Stimulated activated effector memory CD8-positive, alpha-beta T cell treated with anti-CD3 and anti-CD28 coated beads, Interleukin-12 subunit alpha, Interleukin-12 subunit beta, amount 100 ng/mL, for 72 hours (primary cell): ENCODE data around the gene GSG1.
"Not testable (repeated sequence)": the region's sequence is repeated elsewhere in the genome, so short reads cannot be mapped to it uniquely, and the experiment has no call there.

Source experiments
- ATAC-seq: fragments of 150-1000 bp; cut with Tn5 transposase; 2 replicates; pipeline ENCODE4 v1.10.0; 2021
- DNase-seq, 2 donors: peaks; one replicate each; pipeline ENCODE4 v3.0.0; 2021 to 2022; ENCODE audit warnings: low spot score in 2 of 2
- H3K27ac Mint-ChIP-seq: one replicate; pipeline ENCODE4 v1.8.0; 2022; ENCODE audit warnings: mild to moderate bottlenecking, mixed read lengths
- H3K36me3 Mint-ChIP-seq: one replicate; pipeline ENCODE4 v1.8.0; 2022; ENCODE audit warnings: mild to moderate bottlenecking, mixed read lengths
- H3K4me1 Mint-ChIP-seq: one replicate; pipeline ENCODE4 v1.8.0; 2022; ENCODE audit warnings: mixed read lengths
- H3K4me3 Mint-ChIP-seq: one replicate; pipeline ENCODE4 v1.8.0; 2022; ENCODE audit warnings: mild to moderate bottlenecking, mixed read lengths
- H3K9me3 Mint-ChIP-seq: one replicate; pipeline ENCODE4 v1.8.0; 2022; ENCODE audit warnings: mixed read lengths

Gene GSG1

GRCh38 chr12:13088496-13088895 lies 15.0 kb downstream of the GSG1 start:
- no peaks in the 10 kb centered on the region for H3K4me1 Mint-ChIP-seq
- no peaks in the 10 kb centered on the region for H3K9me3 Mint-ChIP-seq
- no peak for DNase-seq
- no peaks in the 10 kb centered on the region for H3K36me3 Mint-ChIP-seq
- no peak for ATAC-seq
- no peak overlapping the region for H3K4me3 Mint-ChIP-seq
- no peak overlapping the region for H3K27ac Mint-ChIP-seq

- DNase-seq = no peak
- Mint-ChIP-seq H3K36me3 (no peaks in the 10 kb centered on the region), H3K27ac (no peak overlapping the region), H3K4me3 (no peak overlapping the region), H3K9me3 (no peaks in the 10 kb centered on the region), H3K4me1 (no peaks in the 10 kb centered on the region)
- ATAC-seq = no peak
Observed at GRCh38 chr12:13087766-13088165, 15.7 kb downstream of the GSG1 start.

- H3K4me3 Mint-ChIP-seq = no peak overlapping the region
- H3K36me3 Mint-ChIP-seq = no peaks in the 10 kb centered on the region
- H3K27ac Mint-ChIP-seq = no peak overlapping the region
- DNase-seq (no peak), ATAC-seq (no peak)
- no peaks in the 10 kb centered on the region for H3K9me3 Mint-ChIP-seq
- no peaks in the 10 kb centered on the region for H3K4me1 Mint-ChIP-seq
Observed at GRCh38 chr12:13085968-13086686, 17.3 kb downstream of the GSG1 start.

GRCh38 chr12:13084898-13085640 lies 18.4 kb downstream of the GSG1 start:
- no peaks in the 10 kb centered on the region for H3K9me3 Mint-ChIP-seq
- H3K27ac Mint-ChIP-seq = no peak overlapping the region
- no peak for DNase-seq

GRCh38 chr12:13083638-13084037 lies 19.8 kb downstream of the GSG1 start:
- H3K36me3 Mint-ChIP-seq, H3K27ac Mint-ChIP-seq, H3K9me3 Mint-ChIP-seq, DNase-seq, ATAC-seq, H3K4me3 Mint-ChIP-seq, H3K4me1 Mint-ChIP-seq: not testable (repeated sequence)

More at GRCh38 chr12:13084898-13085640, 18.4 kb downstream of the GSG1 start:
- H3K36me3 Mint-ChIP-seq = no peaks in the 10 kb centered on the region
- no peak overlapping the region for H3K4me3 Mint-ChIP-seq
- ATAC-seq = peak; percentile 31
- H3K4me1 Mint-ChIP-seq = no peaks in the 10 kb centered on the region

GRCh38 chr12:13082861-13083260 lies 20.6 kb downstream of the GSG1 start:
- Mint-ChIP-seq H3K4me1 (no peaks in the 10 kb centered on the region), H3K9me3 (no peaks in the 10 kb centered on the region), H3K4me3 (no peak overlapping the region), H3K27ac (no peak overlapping the region), H3K36me3 (no peaks in the 10 kb centered on the region)
- no peak for ATAC-seq
- DNase-seq = no peak

GRCh38 chr12:13080266-13080665 lies 23.2 kb downstream of the GSG1 start:
- no peaks in the 10 kb centered on the region for H3K9me3 Mint-ChIP-seq

GRCh38 chr12:13079440-13079906 lies 24.0 kb downstream of the GSG1 start:
- no peaks in the 10 kb centered on the region for H3K4me1 Mint-ChIP-seq
- ATAC-seq (no peak), DNase-seq (no peak)
- no peaks in the 10 kb centered on the region for H3K9me3 Mint-ChIP-seq
- no peak overlapping the region for H3K4me3 Mint-ChIP-seq
- peaks cover 5% of the 10 kb centered on the region for H3K36me3 Mint-ChIP-seq
- H3K27ac Mint-ChIP-seq = no peak overlapping the region

More at GRCh38 chr12:13080266-13080665, 23.2 kb downstream of the GSG1 start:
- no peak overlapping the region for H3K4me3 Mint-ChIP-seq
- no peak overlapping the region for H3K27ac Mint-ChIP-seq
- ATAC-seq (no peak), DNase-seq (no peak)
- no peaks in the 10 kb centered on the region for H3K4me1 Mint-ChIP-seq
- peaks cover 5% of the 10 kb centered on the region for H3K36me3 Mint-ChIP-seq

- Mint-ChIP-seq H3K36me3 (peaks cover 12% of the 10 kb centered on the region), H3K9me3 (no peaks in the 10 kb centered on the region), H3K4me3 (no peak overlapping the region), H3K27ac (no peak overlapping the region), H3K4me1 (no peaks in the 10 kb centered on the region)
- ATAC-seq = no peak
- no peak for DNase-seq
Observed at GRCh38 chr12:13075786-13076570, 27.5 kb downstream of the GSG1 start.

- no peak overlapping the region for H3K27ac Mint-ChIP-seq
- H3K4me3 Mint-ChIP-seq = no peak overlapping the region
- H3K36me3 Mint-ChIP-seq = peaks cover 12% of the 10 kb centered on the region
- no peaks in the 10 kb centered on the region for H3K9me3 Mint-ChIP-seq
- no peaks in the 10 kb centered on the region for H3K4me1 Mint-ChIP-seq
- ATAC-seq (no peak), DNase-seq (no peak)
Observed at GRCh38 chr12:13075118-13075480, 28.4 kb downstream of the GSG1 start.

GRCh38 chr12:13074396-13075117 lies 28.9 kb downstream of the GSG1 start:
- DNase-seq (no peak), ATAC-seq (peak; percentile 34)
- no peaks in the 10 kb centered on the region for H3K4me1 Mint-ChIP-seq
- H3K9me3 Mint-ChIP-seq = no peaks in the 10 kb centered on the region
- peaks cover 12% of the 10 kb centered on the region for H3K36me3 Mint-ChIP-seq
- no peak overlapping the region for H3K27ac Mint-ChIP-seq
- no peak overlapping the region for H3K4me3 Mint-ChIP-seq

GRCh38 chr12:13073173-13073572 lies 30.3 kb downstream of the GSG1 start:
- peak overlapping the region; percentile 26 for H3K27ac Mint-ChIP-seq
- H3K9me3 Mint-ChIP-seq = no peaks in the 10 kb centered on the region
- DNase-seq (no peak), ATAC-seq (no peak)
- peaks cover 18% of the 10 kb centered on the region for H3K36me3 Mint-ChIP-seq
- no peaks in the 10 kb centered on the region for H3K4me1 Mint-ChIP-seq
- no peak overlapping the region for H3K4me3 Mint-ChIP-seq

- H3K36me3 Mint-ChIP-seq = peaks cover 23% of the 10 kb centered on the region
- no peak overlapping the region for H3K27ac Mint-ChIP-seq
- H3K4me3 Mint-ChIP-seq = no peak overlapping the region
- ATAC-seq (no peak), DNase-seq (no peak)
- H3K9me3 Mint-ChIP-seq = no peaks in the 10 kb centered on the region
- H3K4me1 Mint-ChIP-seq = no peaks in the 10 kb centered on the region
Observed at GRCh38 chr12:13071305-13072280, 31.9 kb downstream of the GSG1 start.

GRCh38 chr12:13069380-13069779 lies 34.1 kb downstream of the GSG1 start:
- peaks cover 18% of the 10 kb centered on the region for H3K36me3 Mint-ChIP-seq
- H3K4me3 Mint-ChIP-seq = no peak overlapping the region
- H3K27ac Mint-ChIP-seq = no peak overlapping the region
- no peaks in the 10 kb centered on the region for H3K9me3 Mint-ChIP-seq
- ATAC-seq (no peak), DNase-seq (no peak)
- H3K4me1 Mint-ChIP-seq = no peaks in the 10 kb centered on the region
